ENCODE measurements around the gene TBX18.

Gene TBX18

DNA sequence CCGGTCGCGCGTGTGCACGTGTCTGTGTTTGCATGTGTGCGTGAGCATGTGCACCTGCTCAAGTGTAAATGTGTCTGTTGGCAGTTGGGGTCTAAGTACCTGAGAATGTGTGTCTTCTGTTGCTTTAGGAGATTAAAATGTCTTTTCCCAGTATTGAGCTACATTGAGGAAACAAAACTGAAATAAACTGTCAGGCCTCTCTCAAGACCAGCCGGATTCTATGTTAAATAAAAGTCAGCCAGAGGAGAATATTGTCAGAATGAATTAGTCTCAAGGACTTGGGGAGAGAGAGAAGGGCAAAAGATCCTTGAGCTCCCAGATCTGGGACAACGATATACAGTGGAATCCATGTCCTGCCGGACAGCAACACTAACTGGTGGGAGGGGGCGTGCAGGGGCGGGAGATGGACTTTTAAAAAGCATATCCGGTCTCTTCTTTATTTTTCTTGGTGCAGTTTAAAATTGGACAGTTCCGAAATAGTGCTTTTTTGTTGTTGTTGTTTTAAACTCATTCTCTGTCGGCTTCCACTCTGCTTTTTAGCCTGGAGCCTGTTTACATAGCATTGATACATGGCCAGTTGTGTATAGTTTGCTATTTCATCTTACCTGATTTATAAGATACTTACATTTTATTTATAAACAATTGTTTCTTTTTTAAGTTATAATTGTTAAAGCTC, 3.3 kb upstream of the TBX18 start:
- Histone ChIP-seq H3K14ac (ENCODE audit: low read length) (no peak overlapping the region), H3K27me3 (ENCODE audit: insufficient read depth, low read length) (peaks cover 61% of the 10 kb centered on the region), H2AFZ (ENCODE audit: insufficient read depth, low read length, poor library complexity) (no peak overlapping the region), H2AK5ac (ENCODE audit: low read length) (no peak overlapping the region), H3K79me1 (ENCODE audit: low read length) (no peaks in the 10 kb centered on the region), H3K79me2 (ENCODE audit: control insufficient read depth, insufficient read depth, low read length, poor library complexity) (no peaks in the 10 kb centered on the region), H2BK12ac (ENCODE audit: low read length) (no peak overlapping the region), H4K8ac (ENCODE audit: low read depth, low read length) (no peak overlapping the region), H2BK5ac (ENCODE audit: low read depth, low read length, poor library complexity) (no peak overlapping the region), H3K23ac (ENCODE audit: low read length) (no peak overlapping the region), H4K91ac (ENCODE audit: low read depth, low read length) (no peak overlapping the region), H3K9ac (ENCODE audit: low read length) (no peak overlapping the region), H3K27ac (ENCODE audit: low read depth, low read length) (no peak overlapping the region), H3K4me2 (ENCODE audit: low read length) (no peak overlapping the region), H3K4ac (ENCODE audit: low read depth, low read length) (no peak overlapping the region), H3K18ac (ENCODE audit: low read length) (no peak overlapping the region), H3K36me3 (ENCODE audit: control insufficient read depth in 1 of 2, insufficient read depth in 2 of 2, low read length in 2 of 2) (no peaks in the 10 kb centered on the region), H3K4me1 (ENCODE audit: control insufficient read depth in 1 of 2, insufficient read depth in 2 of 2, low read length in 2 of 2) (peaks cover 4 to 12% of the 10 kb centered on the region in 2 experiments), H3K9me3 (ENCODE audit: insufficient read depth, low read depth, low read length) (peaks cover 5% of the 10 kb centered on the region), H2BK120ac (ENCODE audit: insufficient read depth, low read length, poor library complexity) (no peak overlapping the region), H4K12ac (ENCODE audit: low read depth, low read length) (no peak overlapping the region), H3K4me3 (ENCODE audit: low read depth, low read length) (no peak overlapping the region)
- no peak for DNase-seq
- no CpG with 5 or more reads among the region's 14 CpGs for WGBS (ENCODE audit: extremely low coverage, insufficient coverage, insufficient read length)

GRCh38 chr6:84766799-84767525, 2.6 kb upstream of the TBX18 start:
- no peak overlapping the region for H2BK5ac ChIP-seq (ENCODE audit: low read depth, low read length, poor library complexity)
- no peaks in the 10 kb centered on the region for H3K79me2 ChIP-seq (ENCODE audit: control insufficient read depth, insufficient read depth, low read length, poor library complexity)
- no peak overlapping the region for H3K4me3 ChIP-seq (ENCODE audit: low read depth, low read length)
- peaks cover 4 to 16% of the 10 kb centered on the region in 2 experiments for H3K4me1 ChIP-seq (ENCODE audit: control insufficient read depth in 1 of 2, insufficient read depth in 2 of 2, low read length in 2 of 2)
- no peak overlapping the region for H4K12ac ChIP-seq (ENCODE audit: low read depth, low read length)
- no peak overlapping the region for H2AK5ac ChIP-seq (ENCODE audit: low read length)
- H3K4me2 ChIP-seq (ENCODE audit: low read length), result no peak overlapping the region
- no peaks in the 10 kb centered on the region for H3K79me1 ChIP-seq (ENCODE audit: low read length)
- no peak overlapping the region for H2AFZ ChIP-seq (ENCODE audit: insufficient read depth, low read length, poor library complexity)
- H4K91ac ChIP-seq (ENCODE audit: low read depth, low read length), result no peak overlapping the region
- no peak overlapping the region for H2BK120ac ChIP-seq (ENCODE audit: insufficient read depth, low read length, poor library complexity)
- H2BK12ac ChIP-seq (ENCODE audit: low read length), result no peak overlapping the region
- no peak overlapping the region for H3K27ac ChIP-seq (ENCODE audit: low read depth, low read length)
- no peak for DNase-seq
- no peak overlapping the region for H3K23ac ChIP-seq (ENCODE audit: low read length)
- WGBS (ENCODE audit: extremely low coverage, insufficient coverage, insufficient read length), result no CpG with 5 or more reads among the region's 38 CpGs
- no peak overlapping the region for H3K9ac ChIP-seq (ENCODE audit: low read length)
- H3K27me3 ChIP-seq (ENCODE audit: insufficient read depth, low read length), result peaks cover 63% of the 10 kb centered on the region
- no peak overlapping the region for H4K8ac ChIP-seq (ENCODE audit: low read depth, low read length)
- peaks cover 5% of the 10 kb centered on the region for H3K9me3 ChIP-seq (ENCODE audit: insufficient read depth, low read depth, low read length)
- no peak overlapping the region for H3K4ac ChIP-seq (ENCODE audit: low read depth, low read length)
- H3K36me3 ChIP-seq (ENCODE audit: control insufficient read depth in 1 of 2, insufficient read depth in 2 of 2, low read length in 2 of 2), result no peaks in the 10 kb centered on the region
- no peak overlapping the region for H3K18ac ChIP-seq (ENCODE audit: low read length)
- no peak overlapping the region for H3K14ac ChIP-seq (ENCODE audit: low read length)

DNA sequence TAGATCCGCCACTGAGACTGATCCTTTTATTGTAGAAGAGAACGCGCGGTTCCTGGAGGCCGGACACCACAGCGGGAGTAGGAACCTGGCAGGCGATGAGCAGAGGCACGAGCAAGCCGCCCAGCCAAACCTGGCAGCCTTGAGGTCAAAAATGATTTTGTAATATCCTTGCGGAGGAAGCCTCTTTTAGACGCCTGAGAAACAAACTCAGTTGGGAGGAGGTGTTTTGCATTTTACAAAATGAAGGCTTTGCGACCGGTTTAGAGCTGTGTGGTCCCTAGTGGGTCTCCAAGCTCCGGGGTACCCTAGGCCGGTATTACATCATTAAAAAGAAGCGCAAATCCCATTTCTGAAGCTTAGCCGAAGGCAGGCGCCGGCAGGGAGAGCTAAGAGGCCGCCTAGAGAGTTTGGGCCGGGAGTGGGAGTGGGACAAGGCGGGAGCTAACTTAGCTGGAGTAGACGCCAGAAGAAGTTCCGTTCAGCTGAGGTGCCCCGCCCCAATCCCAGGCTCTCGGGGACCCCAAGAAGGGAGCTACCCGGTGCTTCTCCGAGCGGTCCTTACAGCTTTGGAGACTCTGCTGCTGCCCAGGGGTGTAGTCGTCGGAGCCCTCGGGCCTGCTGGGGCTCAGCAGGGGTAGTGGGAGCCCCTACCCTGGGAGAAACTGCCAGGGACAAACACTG, 1.9 kb upstream of the TBX18 start:
- H3K27ac ChIP-seq (ENCODE audit: low read depth, low read length), result no peak overlapping the region
- peaks cover 58% of the 10 kb centered on the region for H3K27me3 ChIP-seq (ENCODE audit: insufficient read depth, low read length)
- H2BK12ac ChIP-seq (ENCODE audit: low read length), result no peak overlapping the region
- WGBS (ENCODE audit: extremely low coverage, insufficient coverage, insufficient read length), result no CpG with 5 or more reads among the region's 32 CpGs
- no peak overlapping the region for H2BK5ac ChIP-seq (ENCODE audit: low read depth, low read length, poor library complexity)
- no peak overlapping the region for H3K4me3 ChIP-seq (ENCODE audit: low read depth, low read length)
- DNase-seq, result no peak
- no peak overlapping the region for H2AFZ ChIP-seq (ENCODE audit: insufficient read depth, low read length, poor library complexity)
- H3K9ac ChIP-seq (ENCODE audit: low read length), result no peak overlapping the region
- H3K18ac ChIP-seq (ENCODE audit: low read length), result no peak overlapping the region
- H3K79me1 ChIP-seq (ENCODE audit: low read length), result no peaks in the 10 kb centered on the region
- H3K14ac ChIP-seq (ENCODE audit: low read length), result no peak overlapping the region
- H2BK120ac ChIP-seq (ENCODE audit: insufficient read depth, low read length, poor library complexity), result no peak overlapping the region
- no peak overlapping the region for H3K4me2 ChIP-seq (ENCODE audit: low read length)
- peaks cover 5% of the 10 kb centered on the region for H3K9me3 ChIP-seq (ENCODE audit: insufficient read depth, low read depth, low read length)
- no peak overlapping the region for H3K23ac ChIP-seq (ENCODE audit: low read length)
- no peaks in the 10 kb centered on the region for H3K36me3 ChIP-seq (ENCODE audit: control insufficient read depth in 1 of 2, insufficient read depth in 2 of 2, low read length in 2 of 2)
- H4K8ac ChIP-seq (ENCODE audit: low read depth, low read length), result no peak overlapping the region
- no peak overlapping the region for H2AK5ac ChIP-seq (ENCODE audit: low read length)
- H4K91ac ChIP-seq (ENCODE audit: low read depth, low read length), result no peak overlapping the region
- peaks cover 4 to 16% of the 10 kb centered on the region in 2 experiments for H3K4me1 ChIP-seq (ENCODE audit: control insufficient read depth in 1 of 2, insufficient read depth in 2 of 2, low read length in 2 of 2)
- H3K79me2 ChIP-seq (ENCODE audit: control insufficient read depth, insufficient read depth, low read length, poor library complexity), result no peaks in the 10 kb centered on the region
- no peak overlapping the region for H3K4ac ChIP-seq (ENCODE audit: low read depth, low read length)
- no peak overlapping the region for H4K12ac ChIP-seq (ENCODE audit: low read depth, low read length)

DNA sequence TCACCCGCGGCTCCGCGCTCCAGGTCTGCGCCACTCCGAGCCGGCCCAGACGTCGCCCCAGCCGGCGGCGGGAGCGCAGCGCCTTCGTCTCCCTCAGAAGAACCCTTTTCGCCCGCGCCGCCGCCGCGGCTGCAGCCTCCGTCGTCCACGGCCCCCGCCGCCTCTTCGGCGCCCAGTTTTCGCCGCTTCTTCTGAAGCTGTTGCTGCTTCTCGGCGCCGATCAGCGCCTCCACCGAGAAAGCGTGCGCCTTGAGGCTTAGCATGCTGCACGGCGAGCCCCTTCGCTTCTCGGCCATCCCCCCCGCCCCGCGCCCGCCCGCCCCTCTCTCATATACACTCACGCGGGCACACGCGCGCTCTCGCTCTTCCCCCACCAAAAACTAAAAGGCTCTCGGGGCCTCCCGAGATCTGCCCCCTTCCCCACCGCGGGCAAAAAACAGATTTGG, 489 bp downstream of the TBX18 start:
- no peak overlapping the region for H3K9ac ChIP-seq (ENCODE audit: low read length)
- H4K12ac ChIP-seq (ENCODE audit: low read depth, low read length), result no peak overlapping the region
- no peaks in the 10 kb centered on the region for H3K79me1 ChIP-seq (ENCODE audit: low read length)
- H3K27ac ChIP-seq (ENCODE audit: low read depth, low read length), result no peak overlapping the region
- no peak overlapping the region for H2BK5ac ChIP-seq (ENCODE audit: low read depth, low read length, poor library complexity)
- H2BK12ac ChIP-seq (ENCODE audit: low read length), result no peak overlapping the region
- no peak overlapping the region for H4K91ac ChIP-seq (ENCODE audit: low read depth, low read length)
- no CpG with 5 or more reads among the region's 57 CpGs for WGBS (ENCODE audit: extremely low coverage, insufficient coverage, insufficient read length)
- no peak overlapping the region for H3K14ac ChIP-seq (ENCODE audit: low read length)
- no peak overlapping the region for H3K18ac ChIP-seq (ENCODE audit: low read length)
- H2AFZ ChIP-seq (ENCODE audit: insufficient read depth, low read length, poor library complexity), result peak overlapping the region; percentile 20
- H3K27me3 ChIP-seq (ENCODE audit: insufficient read depth, low read length), result peaks cover 53% of the 10 kb centered on the region
- DNase-seq, result no peak
- no peak overlapping the region for H4K8ac ChIP-seq (ENCODE audit: low read depth, low read length)
- H2AK5ac ChIP-seq (ENCODE audit: low read length), result no peak overlapping the region
- H3K4me3 ChIP-seq (ENCODE audit: low read depth, low read length), result peak overlapping the region; percentile 66
- no peak overlapping the region for H3K23ac ChIP-seq (ENCODE audit: low read length)
- peak overlapping the region; percentile 78 for H3K4me2 ChIP-seq (ENCODE audit: low read length)
- peaks cover 5% of the 10 kb centered on the region for H3K9me3 ChIP-seq (ENCODE audit: insufficient read depth, low read depth, low read length)
- H2BK120ac ChIP-seq (ENCODE audit: insufficient read depth, low read length, poor library complexity), result no peak overlapping the region
- no peaks in the 10 kb centered on the region for H3K79me2 ChIP-seq (ENCODE audit: control insufficient read depth, insufficient read depth, low read length, poor library complexity)
- H3K36me3 ChIP-seq (ENCODE audit: control insufficient read depth in 1 of 2, insufficient read depth in 2 of 2, low read length in 2 of 2), result no peaks in the 10 kb centered on the region
- peaks cover 4 to 16% of the 10 kb centered on the region in 2 experiments for H3K4me1 ChIP-seq (ENCODE audit: control insufficient read depth in 1 of 2, insufficient read depth in 2 of 2, low read length in 2 of 2)
- no peak overlapping the region for H3K4ac ChIP-seq (ENCODE audit: low read depth, low read length)

All from trophoblast cell (in vitro differentiated cells and primary cell).